HG03378 (cell line): ENCODE measurements around the gene LCE4A.
"Not testable (repeated sequence)": the region's sequence is repeated elsewhere in the genome, so short reads cannot be mapped to it uniquely, and the experiment has no call there.

Experiments used
- ATAC-seq: cut with Tn5 transposase; IDR thresholded peaks from one replicate; pipeline ENCODE4 v1.9.1; 2021; ENCODE audit warnings: mild to moderate bottlenecking, moderate library complexity; ENCODE audit not compliant: unreplicated experiment

The LCE4A gene, protein sequence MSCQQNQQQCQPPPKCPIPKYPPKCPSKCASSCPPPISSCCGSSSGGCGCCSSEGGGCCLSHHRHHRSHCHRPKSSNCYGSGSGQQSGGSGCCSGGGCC

GRCh38 chr1:152707860-152708259 is at the start of gene LCE4A:
Gene LCE4A, plus strand, starts transcription at chr1:152708160. Its CDS starts 916 bp downstream, at chr1:152709076.
- no peak for ATAC-seq

DNA sequence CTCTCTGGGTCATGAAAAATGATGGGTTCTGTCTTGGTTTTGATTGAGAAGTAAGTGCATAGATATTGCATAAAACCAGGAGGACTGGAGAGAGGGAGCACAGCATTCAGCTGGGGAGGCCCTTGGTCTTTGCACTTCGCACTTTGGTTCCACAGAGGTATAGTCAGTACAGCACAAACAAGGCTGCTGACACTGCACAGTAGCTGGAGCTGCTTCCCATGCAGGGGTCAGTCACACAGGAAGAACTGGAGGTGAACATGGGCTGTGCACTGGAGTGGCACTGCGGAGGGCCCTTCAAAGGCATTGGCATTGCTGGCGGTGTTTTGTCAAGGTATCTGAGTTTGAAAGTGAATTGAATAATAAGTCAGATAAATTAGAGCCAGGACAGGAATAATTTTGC is 49.3 kb upstream of the LCE4A start:
- no peak for ATAC-seq

DNA sequence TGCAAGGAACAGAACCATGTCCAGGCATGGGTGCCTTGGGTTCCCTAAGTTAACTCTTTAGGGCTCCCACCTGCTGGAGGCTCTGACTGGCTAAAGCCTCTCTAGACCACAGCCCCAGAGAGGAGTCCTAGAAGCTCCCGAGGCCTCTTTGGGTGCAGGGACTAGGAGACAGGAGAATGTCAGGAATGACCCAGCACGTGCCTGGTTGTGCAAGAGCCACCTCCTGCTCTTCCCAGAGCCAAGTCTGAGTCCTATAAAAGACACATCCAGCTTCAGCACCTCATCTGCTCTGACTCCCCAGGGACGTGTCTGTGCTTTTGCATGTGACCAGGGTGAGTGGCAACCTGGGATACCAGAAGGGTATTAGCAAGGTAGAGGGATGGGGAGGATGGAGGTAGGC is 44.9 kb upstream of the LCE4A start, which contains the start of gene LCE2D:
Gene LCE2D (plus strand): TSS at position 283 of the 400 bp plus-strand sequence. CDS start 726 bp downstream, outside the sequence.
- ATAC-seq: no peak

- ATAC-seq: not testable (repeated sequence)
Observed at GRCh38 chr1:152666171-152666570, 41.8 kb upstream of the LCE4A start.

GRCh38 chr1:152667648-152668047 is 40.3 kb upstream of the LCE4A start:
- ATAC-seq: no peak

GRCh38 chr1:152673016-152673415 is 34.9 kb upstream of the LCE4A start:
- ATAC-seq: no peak

- not testable (repeated sequence) for ATAC-seq
Observed at GRCh38 chr1:152674983-152675382, 33.0 kb upstream of the LCE4A start, which contains the start of gene LCE2C. Gene LCE2C, plus strand, starts transcription at chr1:152675279. Its CDS starts 737 bp downstream, at chr1:152676016.

DNA sequence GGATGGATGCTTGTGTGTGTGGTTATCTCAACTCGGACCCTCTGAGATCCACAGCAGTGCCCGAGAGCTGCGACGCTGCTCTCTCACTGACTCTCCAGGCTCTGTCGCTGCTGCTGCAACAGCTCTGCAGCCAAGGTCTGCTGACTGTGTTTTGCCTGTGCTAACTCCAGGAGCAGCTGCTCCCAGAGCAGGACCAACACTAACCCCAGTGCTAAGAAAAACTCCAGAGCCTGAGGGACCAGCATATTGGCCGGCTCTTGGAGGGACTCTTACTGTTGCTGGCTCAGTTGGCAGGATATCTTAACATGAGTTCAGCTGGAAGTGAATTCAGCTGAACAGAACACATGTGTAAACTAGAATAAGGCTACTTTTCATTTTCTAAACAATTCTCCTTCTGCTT is 28.5 kb upstream of the LCE4A start:
- ATAC-seq: no peak

DNA sequence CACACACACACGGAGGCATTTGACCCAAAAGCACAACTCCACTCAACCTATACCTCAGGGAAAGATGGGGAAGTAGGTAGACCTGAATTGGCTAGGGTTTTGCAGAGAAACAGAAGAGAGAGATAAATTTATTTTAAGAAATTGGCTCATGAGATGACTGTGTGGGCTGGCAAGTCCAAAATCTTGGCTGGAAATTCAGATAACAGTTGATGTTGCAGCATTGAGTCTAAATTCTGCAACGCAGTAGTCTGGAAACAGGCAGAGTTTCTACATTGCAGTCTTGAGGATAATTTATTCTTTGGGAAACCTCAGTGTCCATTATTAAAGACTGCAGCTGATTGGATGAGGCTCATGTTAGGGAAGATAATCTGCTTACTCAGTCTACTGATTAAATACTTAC is 26.3 kb upstream of the LCE4A start:
- ATAC-seq: no peak

GRCh38 chr1:152683846-152684245 is 24.1 kb upstream of the LCE4A start:
- ATAC-seq: no peak

DNA sequence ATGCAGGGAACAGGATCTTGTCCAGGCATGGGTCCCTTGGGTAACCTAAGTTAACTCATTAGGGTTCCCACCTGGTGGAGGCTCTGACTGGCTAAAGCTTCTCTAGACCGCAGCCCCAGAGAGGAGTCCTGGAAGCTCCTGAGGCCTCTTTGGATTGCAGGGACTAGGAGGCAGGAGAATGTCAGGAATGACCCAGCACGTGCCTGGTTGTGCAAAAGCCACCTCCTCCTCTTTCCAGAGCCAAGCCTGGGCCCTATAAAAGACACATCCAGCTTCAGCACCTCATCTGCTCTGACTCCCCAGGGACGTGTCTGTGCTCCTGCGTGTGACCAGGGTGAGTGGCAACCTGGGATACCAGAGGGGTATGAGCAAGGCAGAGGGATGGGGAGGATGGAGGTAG is 22.1 kb upstream of the LCE4A start, which contains the start of gene LCE2B:
Gene LCE2B (plus strand): TSS at position 301 of the 400 bp plus-strand sequence. CDS start 721 bp downstream, outside the sequence.
- ATAC-seq: not testable (repeated sequence)

DNA sequence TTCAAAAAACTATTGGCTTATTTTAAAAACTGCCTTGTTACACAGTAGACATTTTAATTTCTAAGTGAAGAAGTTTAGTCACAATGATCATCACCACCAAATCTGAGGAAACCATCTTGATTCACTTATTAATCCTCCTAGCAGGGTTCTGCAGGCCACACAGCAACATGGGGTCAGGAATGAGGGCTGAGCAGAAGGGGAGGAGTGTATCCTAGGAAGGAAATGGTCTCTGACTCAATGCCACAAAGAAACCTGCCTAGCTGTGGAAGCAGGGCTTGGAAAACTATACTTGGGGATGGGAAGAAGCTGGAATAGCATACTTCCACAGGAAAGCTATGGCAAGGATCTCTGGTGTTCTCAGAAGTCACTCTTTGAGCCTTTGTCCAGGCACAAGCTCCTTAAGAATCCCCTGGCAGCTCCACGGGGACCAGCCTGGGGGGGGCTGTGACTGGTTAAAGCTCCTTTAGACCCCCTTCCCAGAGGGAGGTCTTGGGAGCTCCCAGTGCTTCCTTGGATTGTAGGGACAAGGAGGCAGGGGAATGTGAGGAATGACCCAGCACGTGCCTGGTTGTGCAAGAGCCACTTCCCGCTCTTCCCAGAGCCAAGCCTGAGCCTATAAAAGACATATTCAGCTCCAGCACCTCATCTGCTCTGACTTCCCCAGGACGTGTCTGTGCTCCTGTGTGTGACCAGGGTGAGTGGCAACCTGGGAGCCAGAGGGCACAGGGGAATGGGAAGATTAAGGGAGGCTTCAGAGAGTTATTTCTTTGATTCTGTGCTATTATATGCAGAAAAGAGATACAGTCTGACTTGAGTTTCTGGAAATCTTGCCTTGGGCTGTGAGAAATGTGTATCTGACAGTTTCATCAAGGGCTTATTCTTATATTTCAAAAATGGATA is 10.0 kb upstream of the LCE4A start, which contains the start of gene LCE2A:
Gene LCE2A (plus strand): TSS at position 645 of the 900 bp plus-strand sequence. CDS start 557 bp downstream, outside the sequence.
- ATAC-seq: no peak

DNA sequence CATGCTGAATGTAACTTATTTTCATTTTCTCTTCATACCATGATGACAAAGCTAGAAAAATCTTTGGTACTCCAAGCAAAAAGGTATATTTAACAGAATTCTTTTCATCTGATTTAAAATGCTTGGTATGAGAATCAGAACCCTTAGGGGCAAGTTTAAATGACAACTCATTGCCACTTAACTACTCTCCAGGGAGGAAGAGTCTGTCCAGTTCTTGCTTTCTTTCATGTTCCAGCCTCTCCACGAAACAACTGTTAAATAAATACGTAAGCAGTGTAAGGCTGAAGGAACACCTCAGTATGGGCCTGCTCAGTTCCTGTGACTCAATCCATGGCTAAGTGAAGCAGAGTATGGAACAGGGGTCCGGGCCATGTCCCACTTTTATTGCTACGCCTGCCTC is 8.2 kb upstream of the LCE4A start:
- no peak for ATAC-seq

GRCh38 chr1:152718238-152718637 is 10.3 kb downstream of the LCE4A start:
- no peak for ATAC-seq

GRCh38 chr1:152725261-152725660 is 17.3 kb downstream of the LCE4A start:
- ATAC-seq: no peak

GRCh38 chr1:152728986-152729385 is 21.0 kb downstream of the LCE4A start:
- no peak for ATAC-seq

DNA sequence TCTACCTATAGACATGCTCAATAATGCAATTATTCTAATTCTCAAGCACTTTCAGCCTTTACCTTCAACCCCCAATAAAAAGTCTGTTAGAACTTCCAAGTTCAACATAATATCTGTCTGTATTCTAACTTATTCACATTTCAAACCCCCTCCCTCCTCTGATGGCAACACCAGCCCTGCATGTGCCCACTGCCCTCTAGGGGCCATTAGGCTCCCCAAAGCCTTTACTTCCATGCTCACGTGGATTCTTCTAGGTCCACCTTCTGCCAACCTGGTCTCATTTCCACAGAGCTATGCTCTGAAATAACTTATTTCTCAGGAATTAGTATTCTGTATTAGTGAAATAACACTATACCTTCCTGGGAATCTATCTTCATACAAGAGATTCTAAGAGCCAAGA is 27.7 kb downstream of the LCE4A start:
- no peak for ATAC-seq

GRCh38 chr1:152737997-152738396 is 30.0 kb downstream of the LCE4A start:
- ATAC-seq: no peak

DNA sequence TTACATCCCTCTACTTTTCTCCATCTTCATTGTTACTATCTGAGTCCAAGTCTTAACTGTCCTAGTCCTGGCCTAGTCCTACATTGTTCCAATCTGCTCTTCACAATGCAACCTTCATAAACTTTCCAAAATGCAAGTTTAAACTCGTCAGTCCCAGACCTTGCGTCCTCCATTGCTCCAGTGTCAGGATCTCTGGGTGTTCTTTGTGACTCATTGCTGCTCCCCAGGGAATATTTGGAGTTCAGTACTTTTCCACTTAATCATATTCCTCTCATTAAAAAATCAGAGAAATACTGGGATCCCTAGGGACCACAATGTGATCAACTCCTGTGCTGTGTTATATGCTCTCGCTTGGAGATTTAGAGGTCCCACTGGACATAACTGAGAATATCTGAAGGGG is 31.9 kb downstream of the LCE4A start:
- ATAC-seq: no peak

DNA sequence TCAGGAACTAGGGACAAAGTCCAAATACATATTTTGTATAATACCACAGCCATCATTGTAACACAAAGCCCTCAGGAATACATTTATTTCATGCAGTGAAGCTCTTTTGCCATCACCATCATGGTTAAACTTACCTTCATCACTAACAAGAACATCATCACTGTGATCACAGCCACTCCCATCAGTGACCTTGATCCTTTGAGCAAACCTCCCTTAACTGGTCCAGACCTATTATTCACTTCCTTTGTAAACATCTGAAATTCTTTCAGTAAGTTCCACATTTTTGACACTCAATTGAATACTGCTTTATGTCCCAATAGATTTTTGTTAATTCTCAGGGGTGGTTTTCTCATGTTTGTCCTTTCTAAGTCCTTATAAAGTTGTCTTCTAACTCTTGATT is 33.7 kb downstream of the LCE4A start:
- no peak for ATAC-seq

DNA sequence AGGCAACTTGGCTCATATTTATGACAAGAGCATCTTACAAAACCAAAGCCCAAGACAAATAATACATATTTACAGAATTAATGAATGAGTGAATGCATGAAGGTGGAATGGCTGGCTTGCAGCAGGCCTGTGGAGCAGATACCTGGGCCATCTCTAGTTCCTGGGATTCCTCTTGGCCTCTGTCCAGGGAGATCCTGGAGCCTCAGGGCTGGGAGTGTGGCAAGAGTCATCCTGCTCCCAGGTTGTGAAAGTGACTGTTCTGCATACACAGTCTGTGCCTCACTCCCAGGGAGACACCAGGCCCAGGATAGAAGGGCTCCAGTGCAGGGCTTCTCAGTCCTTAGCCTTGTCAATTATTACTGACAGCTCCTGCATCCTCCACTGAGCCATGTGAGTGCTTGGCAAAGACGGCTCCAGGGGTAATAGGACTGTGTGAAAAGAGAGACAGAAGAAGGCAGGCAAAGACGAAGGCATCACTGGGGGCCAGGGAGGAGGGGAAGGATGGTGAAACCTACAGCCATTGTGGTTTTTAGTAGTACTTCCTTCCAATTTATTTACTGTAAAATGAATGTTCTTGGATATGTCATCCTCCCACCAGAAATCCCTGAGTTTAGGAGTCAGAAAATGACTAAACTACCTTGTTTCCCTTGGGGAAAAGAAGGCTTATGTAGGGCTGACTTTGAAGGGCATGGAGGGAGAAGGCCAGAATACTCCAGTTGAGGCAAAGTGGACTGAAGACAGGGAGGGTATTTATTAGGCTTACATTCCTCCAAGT is 35.6 kb downstream of the LCE4A start:
- no peak for ATAC-seq
